HEK293 (cell line): ENCODE measurements around the gene SLC46A2.

Source experiments
- CTCF ChIA-PET: fragments of 350-600 bp; formaldehyde crosslinking; extraction: SDS; loops from one replicate; lab custom pipeline; 2021; ENCODE audit warnings: antibody characterized with exemption; lab: Yijun Ruan, JAX
- POLR2A ChIA-PET: fragments of 300-600 bp; formaldehyde crosslinking; extraction: SDS; loops from one replicate; lab custom pipeline; 2020; ENCODE audit warnings: antibody characterized with exemption, inconsistent platforms; lab: Yijun Ruan, JAX
- H3K27ac ChIP-seq: fragments of 200-500 bp; sonication (Bioruptor generic); 2 replicates; pipeline ENCODE4 v1.5.1; 2014; ENCODE audit warnings: low read depth, low read length, control low read depth, inconsistent platforms; ENCODE audit errors: extremely low read depth
- H3K36me3 ChIP-seq, 2 experiments: fragments of 200-500 bp in 1 of 2; sonication (Bioruptor generic) in 1 of 2; 1 replicate in 1 of 2; 2 replicates in 1 of 2; pipeline ENCODE4 v1.5.1; 2014 to 2017; ENCODE audit warnings: inconsistent platforms in 2 of 2, low read length in 2 of 2; ENCODE audit not compliant: control insufficient read depth in 2 of 2, insufficient read depth in 1 of 2
- H3K4me1 ChIP-seq: fragments of 200-500 bp; sonication (Bioruptor generic); 2 replicates; pipeline ENCODE4 v1.5.1; 2014; ENCODE audit warnings: mild to moderate bottlenecking, low read length, inconsistent platforms; ENCODE audit not compliant: control insufficient read depth, insufficient read depth
- H3K4me3 ChIP-seq: 2 replicates; pipeline ENCODE4 v1.5.1; 2011; ENCODE audit warnings: low read depth, mild to moderate bottlenecking, control low read depth, low read length, moderate library complexity
- H3K9me3 ChIP-seq: fragments of 200-500 bp; sonication (Bioruptor generic); 2 replicates; pipeline ENCODE4 v1.5.1; 2014; ENCODE audit warnings: low read depth, low read length, inconsistent platforms; ENCODE audit not compliant: control insufficient read depth, insufficient read depth
- BCL11B ChIP-seq: fragments of 450-650 bp; formaldehyde crosslinking; IDR thresholded peaks from 2 replicates; pipeline ENCODE4 v1.5.1; 2016; ENCODE audit warnings: low read depth, missing biosample characterization, missing genetic modification characterization
- GFI1B ChIP-seq: fragments of 450-650 bp; formaldehyde crosslinking; IDR thresholded peaks from 2 replicates; pipeline ENCODE4 v1.5.1; 2016; ENCODE audit warnings: missing biosample characterization, missing genetic modification characterization
- GLI4 ChIP-seq: fragments of 450-650 bp; formaldehyde crosslinking; IDR thresholded peaks from 2 replicates; pipeline ENCODE4 v1.5.1; 2016; ENCODE audit warnings: missing biosample characterization, missing genetic modification characterization
- HIC1 ChIP-seq: fragments of 450-650 bp; formaldehyde crosslinking; IDR thresholded peaks from 2 replicates; pipeline ENCODE4 v1.5.1; 2016; ENCODE audit warnings: missing biosample characterization, missing genetic modification characterization
- ZNF10 ChIP-seq: fragments of 450-650 bp; formaldehyde crosslinking; IDR thresholded peaks from 2 replicates; pipeline ENCODE4 v1.5.1; 2017; ENCODE audit warnings: missing biosample characterization, missing genetic modification characterization
- ZNF292 ChIP-seq: fragments of 450-650 bp; formaldehyde crosslinking; IDR thresholded peaks from 2 replicates; pipeline ENCODE4 v1.5.1; 2016; ENCODE audit warnings: low read depth, missing biosample characterization, missing genetic modification characterization, borderline replicate concordance
- ZNF324 ChIP-seq: fragments of 450-650 bp; formaldehyde crosslinking; IDR thresholded peaks from 2 replicates; pipeline ENCODE4 v1.5.1; 2016; ENCODE audit warnings: missing biosample characterization, missing genetic modification characterization
- ZNF391 ChIP-seq: fragments of 450-650 bp; formaldehyde crosslinking; IDR thresholded peaks from 2 replicates; pipeline ENCODE4 v1.5.1; 2016; ENCODE audit warnings: low read depth, missing biosample characterization, missing genetic modification characterization, borderline replicate concordance
- ZNF501 ChIP-seq: fragments of 450-650 bp; formaldehyde crosslinking; IDR thresholded peaks from 2 replicates; pipeline ENCODE4 v1.5.1; 2016; ENCODE audit warnings: missing biosample characterization, missing genetic modification characterization
- ZNF513 ChIP-seq: fragments of 450-650 bp; IDR thresholded peaks from 2 replicates; pipeline ENCODE4 v1.5.1; 2018; ENCODE audit warnings: missing biosample characterization, missing genetic modification characterization
- ZNF530 ChIP-seq: fragments of 450-650 bp; formaldehyde crosslinking; IDR thresholded peaks from 2 replicates; pipeline ENCODE4 v1.5.1; 2016; ENCODE audit warnings: low read depth, missing biosample characterization, missing genetic modification characterization
- ZNF555 ChIP-seq: fragments of 450-650 bp; formaldehyde crosslinking; conservative IDR thresholded peaks from 2 replicates; pipeline ENCODE4 v1.5.1; 2017; ENCODE audit warnings: missing biosample characterization, mild to moderate bottlenecking, missing genetic modification characterization, inconsistent platforms
- ZNF658 ChIP-seq: fragments of 450-650 bp; formaldehyde crosslinking; IDR thresholded peaks from 2 replicates; pipeline ENCODE4; 2016; ENCODE audit warnings: missing biosample characterization, missing genetic modification characterization
- ZNF660 ChIP-seq: fragments of 450-650 bp; IDR thresholded peaks from 2 replicates; pipeline ENCODE4 v1.5.1; 2018; ENCODE audit warnings: missing biosample characterization, mild to moderate bottlenecking, missing genetic modification characterization
- ZNF664 ChIP-seq: fragments of 450-650 bp; formaldehyde crosslinking; IDR thresholded peaks from 2 replicates; pipeline ENCODE4 v1.5.1; 2016; ENCODE audit warnings: missing biosample characterization, missing genetic modification characterization
- ZNF785 ChIP-seq: fragments of 450-650 bp; formaldehyde crosslinking; IDR thresholded peaks from 2 replicates; pipeline ENCODE4 v1.5.1; 2016; ENCODE audit warnings: missing biosample characterization, missing genetic modification characterization
- ZXDB ChIP-seq: fragments of 450-650 bp; formaldehyde crosslinking; IDR thresholded peaks from 2 replicates; pipeline ENCODE4 v1.5.1; 2016; ENCODE audit warnings: missing biosample characterization, missing genetic modification characterization

The SLC46A2 gene

GRCh38 chr9:112852741-112853504 is 37.8 kb downstream of the SLC46A2 start (continued):
- no peak for TF ChIP-seq HIC1
- no peak for TF ChIP-seq ZNF660 (tag by site-specific recombination)
- no peak for TF ChIP-seq GLI4

- H3K4me3 ChIP-seq, result no peak overlapping the region
- POLR2A ChIA-PET, result no interaction called here
- TF ChIP-seq ZNF658 (tag by site-specific recombination), result no peak
- no peak for TF ChIP-seq ZNF292 (tag by site-specific recombination)
- TF ChIP-seq, all 188 proteins: peak for 0
- H3K27ac ChIP-seq, result no peak overlapping the region
- CTCF ChIA-PET, result no interaction called here
- H3K4me1 ChIP-seq, result no peaks in the 10 kb centered on the region
- H3K36me3 ChIP-seq, result peaks cover 0 to 42% of the 10 kb centered on the region in 2 experiments; a peak in 1 of 3 replicates
- H3K9me3 ChIP-seq, result no peaks in the 10 kb centered on the region
Observed at GRCh38 chr9:112850840-112851239, 39.8 kb downstream of the SLC46A2 start.

GRCh38 chr9:112849363-112849922 is 41.2 kb downstream of the SLC46A2 start:
- no peak overlapping the region for H3K4me3 ChIP-seq
- no peaks in the 10 kb centered on the region for H3K9me3 ChIP-seq
- POLR2A ChIA-PET, result no interaction called here
- H3K4me1 ChIP-seq, result no peaks in the 10 kb centered on the region
- no peak overlapping the region for H3K27ac ChIP-seq
- CTCF ChIA-PET, result interaction anchor here (1.2 kb wide), 1 partner anchor 15 kb away, joined by 3 read pairs; no protein-coding TSS in a partner anchor
- peaks cover 0 to 41% of the 10 kb centered on the region in 2 experiments; a peak in 1 of 3 replicates for H3K36me3 ChIP-seq
- TF ChIP-seq ZNF555 (tag by site-specific recombination) (no peak), ZNF324 (tag by site-specific recombination) (no peak), ZNF664 (tag by site-specific recombination) (no peak), ZXDB (tag by site-specific recombination) (no peak), ZNF785 (tag by site-specific recombination) (no peak), ZNF501 (tag by site-specific recombination) (no peak), ZNF391 (tag by site-specific recombination) (no peak), BCL11B (tag by site-specific recombination) (no peak), ZNF10 (tag by site-specific recombination) (no peak), GFI1B (tag by site-specific recombination) (no peak), ZNF513 (no peak), ZNF530 (no peak)
